Measurements from ENCODE around the gene DZIP3.

Gene DZIP3, protein sequence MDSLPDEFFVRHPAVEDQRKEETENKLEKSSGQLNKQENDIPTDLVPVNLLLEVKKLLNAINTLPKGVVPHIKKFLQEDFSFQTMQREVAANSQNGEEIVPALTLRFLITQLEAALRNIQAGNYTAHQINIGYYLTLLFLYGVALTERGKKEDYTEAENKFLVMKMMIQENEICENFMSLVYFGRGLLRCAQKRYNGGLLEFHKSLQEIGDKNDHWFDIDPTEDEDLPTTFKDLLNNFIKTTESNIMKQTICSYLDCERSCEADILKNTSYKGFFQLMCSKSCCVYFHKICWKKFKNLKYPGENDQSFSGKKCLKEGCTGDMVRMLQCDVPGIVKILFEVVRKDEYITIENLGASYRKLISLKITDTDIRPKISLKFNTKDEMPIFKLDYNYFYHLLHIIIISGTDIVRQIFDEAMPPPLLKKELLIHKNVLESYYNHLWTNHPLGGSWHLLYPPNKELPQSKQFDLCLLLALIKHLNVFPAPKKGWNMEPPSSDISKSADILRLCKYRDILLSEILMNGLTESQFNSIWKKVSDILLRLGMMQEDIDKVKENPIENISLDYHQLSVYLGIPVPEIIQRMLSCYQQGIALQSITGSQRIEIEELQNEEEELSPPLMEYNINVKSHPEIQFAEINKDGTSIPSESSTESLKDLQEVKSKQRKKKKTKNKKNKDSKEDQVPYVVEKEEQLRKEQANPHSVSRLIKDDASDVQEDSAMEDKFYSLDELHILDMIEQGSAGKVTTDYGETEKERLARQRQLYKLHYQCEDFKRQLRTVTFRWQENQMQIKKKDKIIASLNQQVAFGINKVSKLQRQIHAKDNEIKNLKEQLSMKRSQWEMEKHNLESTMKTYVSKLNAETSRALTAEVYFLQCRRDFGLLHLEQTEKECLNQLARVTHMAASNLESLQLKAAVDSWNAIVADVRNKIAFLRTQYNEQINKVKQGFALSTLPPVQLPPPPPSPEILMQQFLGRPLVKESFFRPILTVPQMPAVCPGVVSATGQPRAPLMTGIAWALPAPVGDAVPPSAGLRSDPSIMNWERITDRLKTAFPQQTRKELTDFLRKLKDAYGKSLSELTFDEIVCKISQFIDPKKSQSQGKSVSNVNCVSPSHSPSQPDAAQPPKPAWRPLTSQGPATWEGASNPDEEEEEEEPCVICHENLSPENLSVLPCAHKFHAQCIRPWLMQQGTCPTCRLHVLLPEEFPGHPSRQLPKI

DNA sequence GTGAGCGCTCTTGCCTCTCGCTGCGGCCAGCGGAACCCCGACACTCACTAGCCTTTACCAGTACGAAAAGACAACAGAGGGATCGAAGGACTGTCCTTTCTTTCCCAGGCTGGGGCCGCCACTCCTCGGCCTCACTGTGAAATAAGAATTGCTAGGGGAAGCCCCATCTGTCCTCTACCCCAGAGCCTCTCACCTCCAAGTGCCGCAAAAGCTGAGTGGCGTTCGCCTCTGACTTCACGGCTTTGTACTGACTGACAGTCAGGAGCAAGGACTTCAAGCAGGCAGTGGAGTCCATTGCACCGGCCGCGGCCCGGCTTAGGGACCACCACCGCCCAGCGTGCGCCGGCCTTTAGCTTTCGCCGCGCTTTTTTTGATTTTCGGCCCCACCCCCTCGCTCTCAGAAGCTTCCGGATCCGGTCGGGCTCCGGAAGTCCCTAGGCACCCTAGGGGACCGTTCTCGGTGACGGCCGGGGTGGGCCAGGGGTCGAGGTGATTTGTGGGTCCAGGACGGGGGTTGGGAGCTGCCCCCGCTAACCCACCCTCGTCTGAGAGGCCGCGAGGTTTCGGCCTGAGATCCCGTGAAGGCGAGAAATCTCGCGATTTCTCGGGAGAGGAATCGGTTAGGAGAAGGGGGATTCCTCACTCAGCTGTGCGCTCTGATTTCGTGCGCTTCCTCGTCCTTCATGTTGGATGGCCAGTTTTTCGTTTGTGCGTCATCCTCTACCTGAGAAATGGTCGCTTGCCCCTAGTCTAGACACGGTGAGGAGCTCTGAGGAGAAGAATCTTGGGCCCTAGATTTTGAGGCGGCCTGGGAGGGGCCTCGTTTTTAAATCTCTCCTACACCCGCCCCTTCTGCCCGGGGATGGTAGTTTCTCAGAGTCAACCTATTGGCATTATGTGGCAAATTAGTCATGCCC lies at the start of gene DZIP3, which contains the start of gene CIP2A:
DZIP3 (plus strand) TSS at position 642 of the 917 bp plus-strand sequence. CDS start 15,685 bp downstream, outside the sequence.
CIP2A (minus strand) TSS at position 358 of the 917 bp plus-strand sequence; CDS start at position 295, 63 bp downstream.
- Histone ChIP-seq H3K27me3 (no peaks in the 10 kb centered on the region), H3K4me1 (ENCODE audit: control insufficient read depth in 1 of 2, insufficient read depth in 1 of 2, low read depth in 1 of 2, low read length in 1 of 2) (peaks cover 22 to 24% of the 10 kb centered on the region in 2 experiments), H3K36me3 (no peaks in the 10 kb centered on the region), H3K27ac (peak within 1 kb of the TSS; percentile 89), H3K9me3 (no peaks in the 10 kb centered on the region), H3K4me3 (ENCODE audit: low read depth in 1 of 2, low read length in 1 of 2) (peak within 1 kb of the TSS; percentile 73 to 82)
- TF ChIP-seq, protein P1, sequence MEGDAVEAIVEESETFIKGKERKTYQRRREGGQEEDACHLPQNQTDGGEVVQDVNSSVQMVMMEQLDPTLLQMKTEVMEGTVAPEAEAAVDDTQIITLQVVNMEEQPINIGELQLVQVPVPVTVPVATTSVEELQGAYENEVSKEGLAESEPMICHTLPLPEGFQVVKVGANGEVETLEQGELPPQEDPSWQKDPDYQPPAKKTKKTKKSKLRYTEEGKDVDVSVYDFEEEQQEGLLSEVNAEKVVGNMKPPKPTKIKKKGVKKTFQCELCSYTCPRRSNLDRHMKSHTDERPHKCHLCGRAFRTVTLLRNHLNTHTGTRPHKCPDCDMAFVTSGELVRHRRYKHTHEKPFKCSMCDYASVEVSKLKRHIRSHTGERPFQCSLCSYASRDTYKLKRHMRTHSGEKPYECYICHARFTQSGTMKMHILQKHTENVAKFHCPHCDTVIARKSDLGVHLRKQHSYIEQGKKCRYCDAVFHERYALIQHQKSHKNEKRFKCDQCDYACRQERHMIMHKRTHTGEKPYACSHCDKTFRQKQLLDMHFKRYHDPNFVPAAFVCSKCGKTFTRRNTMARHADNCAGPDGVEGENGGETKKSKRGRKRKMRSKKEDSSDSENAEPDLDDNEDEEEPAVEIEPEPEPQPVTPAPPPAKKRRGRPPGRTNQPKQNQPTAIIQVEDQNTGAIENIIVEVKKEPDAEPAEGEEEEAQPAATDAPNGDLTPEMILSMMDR (IDR thresholded peaks at IDR 0.05): no peak

DNA sequence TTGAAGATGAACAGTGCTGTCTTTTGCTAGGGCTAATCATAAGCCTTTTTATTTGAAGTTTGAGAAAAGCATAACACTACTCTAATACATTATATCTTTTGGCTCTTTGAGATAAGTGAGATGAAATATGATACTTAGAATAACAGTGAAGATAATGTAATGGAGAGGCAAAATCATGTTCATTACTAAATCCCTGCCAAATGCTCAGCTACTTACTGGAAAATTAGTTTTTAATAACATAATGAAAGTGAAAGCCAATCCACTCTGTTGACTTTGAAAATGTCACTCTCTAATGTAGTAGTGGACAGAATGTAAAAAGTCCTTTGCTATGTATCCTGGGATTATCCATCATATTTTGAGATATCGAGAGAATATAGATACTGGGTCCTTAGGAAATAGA lies 43.3 kb upstream of the DZIP3 start:
- no peaks in the 10 kb centered on the region for H3K9me3 ChIP-seq
- no peaks in the 10 kb centered on the region for H3K4me1 ChIP-seq (ENCODE audit: control insufficient read depth in 1 of 2, insufficient read depth in 1 of 2, low read depth in 1 of 2, low read length in 1 of 2)

GRCh38 chr3:108546692-108547091 lies 42.8 kb upstream of the DZIP3 start:
- TF ChIP-seq, protein P1 (IDR thresholded peaks at IDR 0.05): no peak
- Histone ChIP-seq H3K36me3 (peaks cover 39% of the 10 kb centered on the region), H3K27ac (no peak overlapping the region), H3K27me3 (no peaks in the 10 kb centered on the region), H3K9me3 (no peaks in the 10 kb centered on the region), H3K4me3 (ENCODE audit: low read depth in 1 of 2, low read length in 1 of 2) (no peak overlapping the region), H3K4me1 (ENCODE audit: control insufficient read depth in 1 of 2, insufficient read depth in 1 of 2, low read depth in 1 of 2, low read length in 1 of 2) (no peaks in the 10 kb centered on the region)

More for the DNA sequence above, 43.3 kb upstream of the DZIP3 start:
- no peak overlapping the region for H3K4me3 ChIP-seq (ENCODE audit: low read depth in 1 of 2, low read length in 1 of 2)
- no peaks in the 10 kb centered on the region for H3K27me3 ChIP-seq
- TF ChIP-seq, protein P1 (IDR thresholded peaks at IDR 0.05): no peak
- peaks cover 35% of the 10 kb centered on the region for H3K36me3 ChIP-seq
- no peak overlapping the region for H3K27ac ChIP-seq

GRCh38 chr3:108548304-108548703 lies 41.2 kb upstream of the DZIP3 start:
- TF ChIP-seq, protein P1 (IDR thresholded peaks at IDR 0.05): no peak
- no peak overlapping the region for H3K4me3 ChIP-seq (ENCODE audit: low read depth in 1 of 2, low read length in 1 of 2)
- H3K36me3 ChIP-seq: peaks cover 37% of the 10 kb centered on the region
- no peaks in the 10 kb centered on the region for H3K9me3 ChIP-seq
- no peaks in the 10 kb centered on the region for H3K4me1 ChIP-seq (ENCODE audit: control insufficient read depth in 1 of 2, insufficient read depth in 1 of 2, low read depth in 1 of 2, low read length in 1 of 2)
- H3K27me3 ChIP-seq: no peaks in the 10 kb centered on the region
- no peak overlapping the region for H3K27ac ChIP-seq
